Panc1 (cell line): ENCODE results near the gene BSND. TPM values are rescaled to one million over a fixed set of nuclear protein-coding genes. Genes with fewer than 3 reads are reported as not detected.

Experiments
- ATAC-seq: fragments of 200-7000 bp; cut with Tn5 transposase; 2 replicates; pipeline ENCODE4 v1.9.1; 2020; ENCODE audit warnings: mild to moderate bottlenecking, moderate library complexity
- BruUV-seq: library from RNA; stranded (reverse); fragments of 400-500 nt; replicated peaks from 2 replicates; lab custom pipeline; 2021; lab: Mats Ljungman, UMichigan
- CTCF ChIA-PET: fragments of 300-600 bp; sonication (Branson Sonifier 250); formaldehyde crosslinking; loops from one replicate; lab custom pipeline; 2022; ENCODE audit warnings: antibody characterized with exemption; lab: Charles Lee
- POLR2A ChIA-PET: fragments of 300-600 bp; sonication (Branson Sonifier 250); formaldehyde crosslinking; loops from one replicate; lab custom pipeline; 2022; ENCODE audit warnings: antibody characterized with exemption; lab: Charles Lee
- DNase-seq: peaks from one replicate; pipeline ENCODE4 v3.0.0-alpha.2; 2010; ENCODE audit warnings: low read depth, low spot score
- H3K27ac ChIP-seq: 2 replicates; pipeline ENCODE4 v1.5.1; 2011; ENCODE audit warnings: mild to moderate bottlenecking, low read length, inconsistent platforms
- H3K27me3 ChIP-seq: fragments of 200-500 bp; sonication (Bioruptor generic); 2 replicates; pipeline ENCODE4 v1.6.0; 2014; ENCODE audit warnings: low read length, inconsistent platforms; ENCODE audit not compliant: control insufficient read depth, insufficient read depth
- H3K36me3 ChIP-seq: fragments of 200-500 bp; sonication (Bioruptor generic); 2 replicates; pipeline ENCODE4 v1.5.1; 2014; ENCODE audit warnings: inconsistent platforms, mild to moderate bottlenecking, low read length, moderate library complexity; ENCODE audit not compliant: control insufficient read depth, insufficient read depth
- H3K4me1 ChIP-seq: 2 replicates; pipeline ENCODE4 v1.5.1; 2011; ENCODE audit warnings: inconsistent platforms, mild to moderate bottlenecking, low read length, moderate library complexity; ENCODE audit not compliant: control insufficient read depth, insufficient read depth
- H3K4me3 ChIP-seq, 2 experiments: 2 replicates each; pipeline ENCODE4 v1.5.1; 2011 to 2012; ENCODE audit warnings: low read depth in 2 of 2, low read length in 2 of 2, mild to moderate bottlenecking in 2 of 2, inconsistent platforms in 1 of 2, moderate library complexity in 1 of 2
- H3K9me3 ChIP-seq: fragments of 200-500 bp; sonication (Bioruptor generic); 2 replicates; pipeline ENCODE4 v1.5.1; 2014; ENCODE audit warnings: low read depth, mild to moderate bottlenecking, inconsistent platforms, low read length, moderate library complexity; ENCODE audit not compliant: control insufficient read depth, insufficient read depth
- POLR2AphosphoS5 ChIP-seq: IDR thresholded peaks from 2 replicates; pipeline ENCODE4 v1.6.1; 2012; ENCODE audit warnings: mild to moderate bottlenecking, low read depth, low read length, moderate library complexity
- SIN3A ChIP-seq: IDR thresholded peaks from 2 replicates; pipeline ENCODE4 v1.6.1; 2012; ENCODE audit warnings: low read depth, mild to moderate bottlenecking, low read length, moderate library complexity, borderline replicate concordance; ENCODE audit not compliant: insufficient read depth
- TCF7L2 ChIP-seq: IDR thresholded peaks from 2 replicates; pipeline ENCODE4 v1.6.1; 2011; ENCODE audit warnings: mild to moderate bottlenecking, low read depth, low read length, inconsistent platforms
- in situ Hi-C: cut with HindIII; loops from 2 replicates; pipeline ENCODE4 v1.10.0; 2016; ENCODE audit warnings: low sequenced_read_pairs, low pct_unique_long_range_greater_than_20kb
- intact Hi-C: fragments of 100-400 bp; cut with micrococcal nuclease; formaldehyde crosslinking; loops from one replicate; pipeline ENCODE4 v1.10.0; 2022; ENCODE audit not compliant: unreplicated experiment
- total RNA-seq: library from RNA; stranded (reverse); gene quantifications from one replicate; pipeline ENCODE4 v1.2.1, GENCODE V29; 2021; ENCODE audit not compliant: unreplicated experiment
- TF ChIP-seq, protein P1 (sequence below): fragments of 450-650 bp; IDR thresholded peaks from 2 replicates; pipeline ENCODE4 v1.5.1; 2017; ENCODE audit warnings: mild to moderate bottlenecking
- TF ChIP-seq, protein P2 (sequence below), 2 experiments: IDR thresholded peaks; 2 replicates each; pipeline ENCODE4 v1.6.1; 2011 to 2012; ENCODE audit warnings: low read depth in 2 of 2, control low read depth in 1 of 2, low read length in 1 of 2, mild to moderate bottlenecking in 1 of 2, moderate library complexity in 1 of 2; ENCODE audit not compliant: insufficient read depth in 1 of 2

BSND gene
- total RNA-seq, 1 experiment from 2014 or later = not detected

DNA sequence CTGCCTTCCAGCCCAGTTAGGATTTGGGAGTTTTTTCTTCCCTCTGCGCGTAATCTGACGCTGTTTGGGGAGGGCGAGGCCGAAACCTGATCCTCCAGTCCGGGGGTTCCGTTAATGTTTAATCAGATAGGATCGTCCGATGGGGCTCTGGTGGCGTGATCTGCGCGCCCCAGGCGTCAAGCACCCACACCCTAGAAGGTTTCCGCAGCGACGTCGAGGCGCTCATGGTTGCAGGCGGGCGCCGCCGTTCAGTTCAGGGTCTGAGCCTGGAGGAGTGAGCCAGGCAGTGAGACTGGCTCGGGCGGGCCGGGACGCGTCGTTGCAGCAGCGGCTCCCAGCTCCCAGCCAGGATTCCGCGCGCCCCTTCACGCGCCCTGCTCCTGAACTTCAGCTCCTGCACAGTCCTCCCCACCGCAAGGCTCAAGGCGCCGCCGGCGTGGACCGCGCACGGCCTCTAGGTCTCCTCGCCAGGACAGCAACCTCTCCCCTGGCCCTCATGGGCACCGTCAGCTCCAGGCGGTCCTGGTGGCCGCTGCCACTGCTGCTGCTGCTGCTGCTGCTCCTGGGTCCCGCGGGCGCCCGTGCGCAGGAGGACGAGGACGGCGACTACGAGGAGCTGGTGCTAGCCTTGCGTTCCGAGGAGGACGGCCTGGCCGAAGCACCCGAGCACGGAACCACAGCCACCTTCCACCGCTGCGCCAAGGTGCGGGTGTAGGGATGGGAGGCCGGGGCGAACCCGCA lies 40.8 kb downstream of the BSND start, which contains the start of gene PCSK9:
Gene PCSK9, plus strand, starts transcription at position 207 of the 741 bp plus-strand sequence. Its CDS starts 290 bp downstream, at position 497.
- peak within 1 kb of the TSS; percentile 23 to 36 for H3K4me3 ChIP-seq
- intact Hi-C loops = no loop called here
- H3K9me3 ChIP-seq = no peaks in the 10 kb centered on the region
- H3K36me3 ChIP-seq = no peaks in the 10 kb centered on the region
- ATAC-seq (peak; percentile 60), DNase-seq (no peak)
- ChIA-PET CTCF (no interaction called here), POLR2A (no interaction called here)
- no TSS peak for BruUV-seq
- in situ Hi-C loops = no loop called here
- peaks cover 43% of the 10 kb centered on the region for H3K27me3 ChIP-seq
- TF ChIP-seq, protein P1, sequence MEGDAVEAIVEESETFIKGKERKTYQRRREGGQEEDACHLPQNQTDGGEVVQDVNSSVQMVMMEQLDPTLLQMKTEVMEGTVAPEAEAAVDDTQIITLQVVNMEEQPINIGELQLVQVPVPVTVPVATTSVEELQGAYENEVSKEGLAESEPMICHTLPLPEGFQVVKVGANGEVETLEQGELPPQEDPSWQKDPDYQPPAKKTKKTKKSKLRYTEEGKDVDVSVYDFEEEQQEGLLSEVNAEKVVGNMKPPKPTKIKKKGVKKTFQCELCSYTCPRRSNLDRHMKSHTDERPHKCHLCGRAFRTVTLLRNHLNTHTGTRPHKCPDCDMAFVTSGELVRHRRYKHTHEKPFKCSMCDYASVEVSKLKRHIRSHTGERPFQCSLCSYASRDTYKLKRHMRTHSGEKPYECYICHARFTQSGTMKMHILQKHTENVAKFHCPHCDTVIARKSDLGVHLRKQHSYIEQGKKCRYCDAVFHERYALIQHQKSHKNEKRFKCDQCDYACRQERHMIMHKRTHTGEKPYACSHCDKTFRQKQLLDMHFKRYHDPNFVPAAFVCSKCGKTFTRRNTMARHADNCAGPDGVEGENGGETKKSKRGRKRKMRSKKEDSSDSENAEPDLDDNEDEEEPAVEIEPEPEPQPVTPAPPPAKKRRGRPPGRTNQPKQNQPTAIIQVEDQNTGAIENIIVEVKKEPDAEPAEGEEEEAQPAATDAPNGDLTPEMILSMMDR = no peak
- TF ChIP-seq SIN3A (no peak), TCF7L2 (no peak), POLR2AphosphoS5 (no peak)
- TF ChIP-seq, protein P2, sequence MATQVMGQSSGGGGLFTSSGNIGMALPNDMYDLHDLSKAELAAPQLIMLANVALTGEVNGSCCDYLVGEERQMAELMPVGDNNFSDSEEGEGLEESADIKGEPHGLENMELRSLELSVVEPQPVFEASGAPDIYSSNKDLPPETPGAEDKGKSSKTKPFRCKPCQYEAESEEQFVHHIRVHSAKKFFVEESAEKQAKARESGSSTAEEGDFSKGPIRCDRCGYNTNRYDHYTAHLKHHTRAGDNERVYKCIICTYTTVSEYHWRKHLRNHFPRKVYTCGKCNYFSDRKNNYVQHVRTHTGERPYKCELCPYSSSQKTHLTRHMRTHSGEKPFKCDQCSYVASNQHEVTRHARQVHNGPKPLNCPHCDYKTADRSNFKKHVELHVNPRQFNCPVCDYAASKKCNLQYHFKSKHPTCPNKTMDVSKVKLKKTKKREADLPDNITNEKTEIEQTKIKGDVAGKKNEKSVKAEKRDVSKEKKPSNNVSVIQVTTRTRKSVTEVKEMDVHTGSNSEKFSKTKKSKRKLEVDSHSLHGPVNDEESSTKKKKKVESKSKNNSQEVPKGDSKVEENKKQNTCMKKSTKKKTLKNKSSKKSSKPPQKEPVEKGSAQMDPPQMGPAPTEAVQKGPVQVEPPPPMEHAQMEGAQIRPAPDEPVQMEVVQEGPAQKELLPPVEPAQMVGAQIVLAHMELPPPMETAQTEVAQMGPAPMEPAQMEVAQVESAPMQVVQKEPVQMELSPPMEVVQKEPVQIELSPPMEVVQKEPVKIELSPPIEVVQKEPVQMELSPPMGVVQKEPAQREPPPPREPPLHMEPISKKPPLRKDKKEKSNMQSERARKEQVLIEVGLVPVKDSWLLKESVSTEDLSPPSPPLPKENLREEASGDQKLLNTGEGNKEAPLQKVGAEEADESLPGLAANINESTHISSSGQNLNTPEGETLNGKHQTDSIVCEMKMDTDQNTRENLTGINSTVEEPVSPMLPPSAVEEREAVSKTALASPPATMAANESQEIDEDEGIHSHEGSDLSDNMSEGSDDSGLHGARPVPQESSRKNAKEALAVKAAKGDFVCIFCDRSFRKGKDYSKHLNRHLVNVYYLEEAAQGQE (IDR thresholded peaks at IDR 0.05; ENCODE audit: insufficient read depth in 1 of 2, low read depth in 2 of 2, low read length in 1 of 2) = no peak
- H3K4me1 ChIP-seq = peaks cover 8% of the 10 kb centered on the region; the same call in 1 of the 2 replicates
- no peak within 1 kb of the TSS for H3K27ac ChIP-seq

DNA sequence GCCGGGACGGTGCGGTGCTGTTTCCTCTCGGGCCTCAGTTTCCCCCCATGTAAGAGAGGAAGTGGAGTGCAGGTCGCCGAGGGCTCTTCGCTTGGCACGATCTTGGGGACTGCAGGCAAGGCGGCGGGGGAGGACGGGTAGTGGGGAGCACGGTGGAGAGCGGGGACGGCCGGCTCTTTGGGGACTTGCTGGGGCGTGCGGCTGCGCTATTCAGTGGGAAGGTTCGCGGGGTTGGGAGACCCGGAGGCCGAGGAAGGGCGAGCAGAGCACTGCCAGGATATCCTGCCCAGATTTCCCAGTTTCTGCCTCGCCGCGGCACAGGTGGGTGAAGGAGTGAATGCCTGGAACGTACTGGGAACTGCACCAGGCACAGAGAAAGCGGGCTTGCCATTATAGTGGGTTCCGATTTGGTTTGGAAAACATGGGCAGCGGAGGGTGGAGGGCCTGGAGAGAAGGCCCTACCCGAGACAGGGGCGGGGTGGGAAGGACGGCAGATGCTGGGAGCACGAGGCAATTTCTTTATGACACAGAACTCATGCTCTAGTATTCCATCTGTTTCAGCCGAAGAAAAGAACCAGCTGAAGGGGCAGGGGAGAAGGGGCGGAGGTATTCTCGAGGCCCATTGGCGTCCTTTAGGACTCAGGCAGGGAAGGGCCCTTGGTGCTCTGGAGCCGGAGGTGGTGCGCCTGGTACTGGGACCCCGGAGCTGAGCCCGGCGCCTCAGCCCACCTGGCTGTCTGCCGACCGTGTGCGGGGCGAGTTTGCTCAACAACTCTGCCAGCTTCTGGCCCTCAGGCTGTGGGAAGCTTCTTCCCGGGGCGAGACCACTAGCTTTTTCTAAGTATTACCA lies 41.6 kb downstream of the BSND start:
- Histone ChIP-seq H3K9me3 (no peaks in the 10 kb centered on the region), H3K4me3 (peak overlapping the region; percentile 23 to 36), H3K4me1 (peaks cover 8% of the 10 kb centered on the region; the same call in 1 of the 2 replicates), H3K27me3 (peaks cover 36% of the 10 kb centered on the region), H3K27ac (no peak overlapping the region), H3K36me3 (no peaks in the 10 kb centered on the region)
- CTCF ChIA-PET = interaction anchor here (0.6 kb wide), 1 partner anchor 202 kb away, joined by 5 read pairs; no protein-coding TSS in a partner anchor
- intact Hi-C loops = no loop called here
- peak; percentile 36 for ATAC-seq
- no TSS peak for BruUV-seq
- no peak for DNase-seq
- POLR2A ChIA-PET = no interaction called here
- TF ChIP-seq SIN3A = no peak
- TF ChIP-seq TCF7L2 = no peak
- TF ChIP-seq, protein P1 = no peak
- TF ChIP-seq, protein P2 (IDR thresholded peaks at IDR 0.05; ENCODE audit: insufficient read depth in 1 of 2, low read depth in 2 of 2, low read length in 1 of 2) = no peak
- no peak for TF ChIP-seq POLR2AphosphoS5
- in situ Hi-C loops = no loop called here
